Endodermal cell (in vitro differentiated cells): Measurements from ENCODE around the gene EFNB1. TPM values are rescaled to one million over a fixed set of nuclear protein-coding genes. Genes with fewer than 3 reads are reported as not detected.

Experiments used
- DNase-seq: peaks from one replicate; pipeline ENCODE4 v3.0.0-alpha.2; 2017
- H3K27ac ChIP-seq: 2 replicates; pipeline ENCODE4 v1.5.1; 2013; ENCODE audit warnings: mild to moderate bottlenecking, low read depth, low read length, moderate library complexity
- H3K27me3 ChIP-seq: 2 replicates; pipeline ENCODE4 v1.6.1; 2013; ENCODE audit warnings: mild to moderate bottlenecking, low read length, moderate library complexity; ENCODE audit not compliant: insufficient read depth, control insufficient read depth, poor library complexity, severe bottlenecking
- H3K36me3 ChIP-seq: 2 replicates; pipeline ENCODE4 v1.7.0; 2013; ENCODE audit warnings: mild to moderate bottlenecking, low read length, moderate library complexity; ENCODE audit not compliant: control insufficient read depth, insufficient read depth
- H3K4me1 ChIP-seq: one replicate; pipeline ENCODE4 v1.7.0; 2013; ENCODE audit warnings: low read length; ENCODE audit not compliant: control insufficient read depth, insufficient read depth
- H3K4me3 ChIP-seq: 2 replicates; pipeline ENCODE4 v1.5.1; 2013; ENCODE audit warnings: mild to moderate bottlenecking, low read length, moderate library complexity
- H3K9ac ChIP-seq: 2 replicates; pipeline ENCODE4 v1.6.1; 2013; ENCODE audit warnings: mild to moderate bottlenecking, low read length, moderate library complexity; ENCODE audit not compliant: poor library complexity, severe bottlenecking; ENCODE audit errors: extremely low read depth
- H3K9me3 ChIP-seq: 2 replicates; pipeline ENCODE4 v1.6.1; 2013; ENCODE audit warnings: mild to moderate bottlenecking, low read length, moderate library complexity; ENCODE audit not compliant: control insufficient read depth
- H3K27ac Mint-ChIP-seq: 2 replicates; pipeline ENCODE4 v1.8.0; 2020; ENCODE audit warnings: mixed read lengths
- H3K27me3 Mint-ChIP-seq: 2 replicates; pipeline ENCODE4 v1.8.0; 2021; ENCODE audit warnings: mild to moderate bottlenecking, mixed read lengths; ENCODE audit not compliant: insufficient read depth
- H3K36me3 Mint-ChIP-seq: 2 replicates; pipeline ENCODE4 v1.8.0; 2020; ENCODE audit warnings: low read depth, mixed read lengths
- H3K4me1 Mint-ChIP-seq: 2 replicates; pipeline ENCODE4 v1.8.0; 2020; ENCODE audit warnings: mixed read lengths
- H3K4me3 Mint-ChIP-seq: 2 replicates; pipeline ENCODE4 v1.8.0; 2020; ENCODE audit warnings: mild to moderate bottlenecking, moderate library complexity, mixed read lengths
- H3K9me3 Mint-ChIP-seq: 2 replicates; pipeline ENCODE4 v1.8.0; 2020; ENCODE audit warnings: mild to moderate bottlenecking, mixed read lengths
- CTCF ChIP-seq: fragments of 200-600 bp; sonication (generic); conservative IDR thresholded peaks from 2 replicates; pipeline ENCODE4 v1.5.0; 2021; ENCODE audit warnings: antibody characterized with exemption, mild to moderate bottlenecking
- WGBS, 2 experiments: methylation state at CpG; one replicate each; pipeline versions ENCODE4 v1.1.5 to v1.1.7; 2013; ENCODE audit warnings: missing lambda C conversion rate in 2 of 2, mixed read lengths in 1 of 2; ENCODE audit not compliant: insufficient coverage in 1 of 2, insufficient read length in 1 of 2; 5-methylcytosine and 5-hydroxymethylcytosine counted together
- total RNA-seq, 2 donors: library from RNA; stranded (reverse); fragmentation: NEBNext Ultra II Directional in 1 of 2; extraction: Animal tissue kit (Norgen Biotek cat#: 25700) in 1 of 2; gene quantifications; 2 replicates in 1 of 2; 3 replicates in 1 of 2; pipeline ENCODE4 v1.2.1, GENCODE V29; 2021

Gene EFNB1
- total RNA-seq, 2 donors from 2014 or later, result 11.1 to 13.6 TPM

GRCh38 chrX:68883800-68884199 is 55.0 kb downstream of the EFNB1 start:
- Histone ChIP-seq H3K36me3 (no peaks in the 10 kb centered on the region), H3K4me1 (no peaks in the 10 kb centered on the region), H3K9me3 (no peaks in the 10 kb centered on the region), H3K4me3 (no peak overlapping the region), H3K27ac (no peak overlapping the region), H3K9ac (no peak overlapping the region), H3K27me3 (peaks cover 15% of the 10 kb centered on the region)
- H3K4me3 Mint-ChIP-seq, result no peak overlapping the region
- WGBS, 2 experiments, result 57% methylated on average over 2 of the region's 2 CpGs; no CpG with 5 or more reads in 1 of the 2 experiments
- no peak for TF ChIP-seq CTCF
- H3K36me3 Mint-ChIP-seq, result no peaks in the 10 kb centered on the region
- peaks cover 16% of the 10 kb centered on the region for H3K4me1 Mint-ChIP-seq
- H3K27me3 Mint-ChIP-seq, result peaks cover 9% of the 10 kb centered on the region
- H3K9me3 Mint-ChIP-seq, result peaks cover 39% of the 10 kb centered on the region
- no peak overlapping the region for H3K27ac Mint-ChIP-seq
- no peak for DNase-seq

- Histone ChIP-seq H3K4me1 (no peaks in the 10 kb centered on the region), H3K9ac (no peak overlapping the region), H3K36me3 (no peaks in the 10 kb centered on the region), H3K9me3 (no peaks in the 10 kb centered on the region), H3K27me3 (peaks cover 29% of the 10 kb centered on the region), H3K27ac (no peak overlapping the region), H3K4me3 (no peak overlapping the region)
- no peak for DNase-seq
- H3K9me3 Mint-ChIP-seq, result peaks cover 35% of the 10 kb centered on the region
- H3K27ac Mint-ChIP-seq, result no peak overlapping the region
- WGBS, 2 experiments, result 80 to 86% methylated on average over 2 to 4 of the region's 4 CpGs
- no peaks in the 10 kb centered on the region for H3K36me3 Mint-ChIP-seq
- peaks cover 4% of the 10 kb centered on the region for H3K4me1 Mint-ChIP-seq
- H3K4me3 Mint-ChIP-seq, result no peak overlapping the region
- H3K27me3 Mint-ChIP-seq, result peaks cover 11% of the 10 kb centered on the region
- no peak for TF ChIP-seq CTCF
Measured at GRCh38 chrX:68889249-68889648, 60.4 kb downstream of the EFNB1 start.

Other genes starting within 250 kb of the EFNB1 start
- gene STARD8, start 181.4 kb upstream of the EFNB1 start, total RNA-seq, result 1 to 10 TPM; 1.5 to 1.8 TPM